Mesendoderm (in vitro differentiated cells): ENCODE data around the gene TEX35.

Experiments
- DNase-seq: peaks from one replicate; pipeline ENCODE4 v3.0.0; 2013
- H2AK5ac ChIP-seq: 2 replicates; pipeline ENCODE4 v1.6.1; 2013; ENCODE audit warnings: low read length, inconsistent platforms
- H2BK120ac ChIP-seq: 2 replicates; pipeline ENCODE4 v1.6.1; 2013; ENCODE audit warnings: low read depth, mild to moderate bottlenecking, low read length, moderate library complexity, mixed read lengths
- H2BK15ac ChIP-seq: replicated peaks from 2 replicates; pipeline ENCODE4 v1.6.1; 2013; ENCODE audit warnings: low read depth, mild to moderate bottlenecking, moderate library complexity
- H2BK5ac ChIP-seq: 2 replicates; pipeline ENCODE4 v1.6.1; 2013; ENCODE audit warnings: low read length, inconsistent platforms
- H3K18ac ChIP-seq: 2 replicates; pipeline ENCODE4 v1.6.1; 2013; ENCODE audit warnings: mild to moderate bottlenecking, low read length, mixed read lengths
- H3K23ac ChIP-seq: one replicate; pipeline ENCODE4 v1.6.1; 2013; ENCODE audit warnings: low read length
- H3K27ac ChIP-seq: 2 replicates; pipeline ENCODE4 v1.5.1; 2013; ENCODE audit warnings: low read depth, mild to moderate bottlenecking, inconsistent platforms, low read length, moderate library complexity
- H3K27me3 ChIP-seq: 2 replicates; pipeline ENCODE4 v1.6.1; 2013; ENCODE audit warnings: low read length, control low read depth, mild to moderate bottlenecking, inconsistent platforms; ENCODE audit not compliant: insufficient read depth, poor library complexity
- H3K36me3 ChIP-seq: 2 replicates; pipeline ENCODE4 v1.6.1; 2013; ENCODE audit warnings: low read length, inconsistent platforms; ENCODE audit not compliant: control insufficient read depth, insufficient read depth
- H3K4ac ChIP-seq: one replicate; pipeline ENCODE4 v1.6.1; 2013; ENCODE audit warnings: low read depth, mild to moderate bottlenecking, low read length, moderate library complexity
- H3K4me1 ChIP-seq: 2 replicates; pipeline ENCODE4 v1.6.1; 2013; ENCODE audit warnings: low read depth, low read length, inconsistent platforms; ENCODE audit not compliant: control insufficient read depth
- H3K4me2 ChIP-seq: 2 replicates; pipeline ENCODE4 v1.6.1; 2013; ENCODE audit warnings: low read length
- H3K4me3 ChIP-seq: 2 replicates; pipeline ENCODE4 v1.5.1; 2013; ENCODE audit warnings: mild to moderate bottlenecking, low read length
- H3K56ac ChIP-seq: one replicate; pipeline ENCODE4 v1.6.1; 2013; ENCODE audit warnings: low read length
- H3K79me1 ChIP-seq: 2 replicates; pipeline ENCODE4 v1.6.1; 2013; ENCODE audit warnings: low read length, inconsistent platforms
- H3K79me2 ChIP-seq: 2 replicates; pipeline ENCODE4 v1.6.1; 2013; ENCODE audit warnings: mild to moderate bottlenecking, low read length; ENCODE audit not compliant: control insufficient read depth, insufficient read depth
- H3K9ac ChIP-seq: 2 replicates; pipeline ENCODE4 v1.6.1; 2013; ENCODE audit warnings: low read length, inconsistent platforms
- H4K5ac ChIP-seq: one replicate; pipeline ENCODE4 v1.6.1; 2013; ENCODE audit warnings: low read length
- H4K8ac ChIP-seq: one replicate; pipeline ENCODE4 v1.6.1; 2013; ENCODE audit warnings: low read depth, mild to moderate bottlenecking, control low read depth, low read length, moderate library complexity
- WGBS: extraction: QIAGEN DNeasy Blood & Tissue Kit; methylation state at CpG from one replicate; pipeline ENCODE4 v1.1.7; 2013; ENCODE audit warnings: low lambda C conversion rate, missing lambda C conversion rate; ENCODE audit not compliant: insufficient coverage; ENCODE audit errors: extremely low coverage; 5-methylcytosine and 5-hydroxymethylcytosine counted together

The TEX35 gene

DNA sequence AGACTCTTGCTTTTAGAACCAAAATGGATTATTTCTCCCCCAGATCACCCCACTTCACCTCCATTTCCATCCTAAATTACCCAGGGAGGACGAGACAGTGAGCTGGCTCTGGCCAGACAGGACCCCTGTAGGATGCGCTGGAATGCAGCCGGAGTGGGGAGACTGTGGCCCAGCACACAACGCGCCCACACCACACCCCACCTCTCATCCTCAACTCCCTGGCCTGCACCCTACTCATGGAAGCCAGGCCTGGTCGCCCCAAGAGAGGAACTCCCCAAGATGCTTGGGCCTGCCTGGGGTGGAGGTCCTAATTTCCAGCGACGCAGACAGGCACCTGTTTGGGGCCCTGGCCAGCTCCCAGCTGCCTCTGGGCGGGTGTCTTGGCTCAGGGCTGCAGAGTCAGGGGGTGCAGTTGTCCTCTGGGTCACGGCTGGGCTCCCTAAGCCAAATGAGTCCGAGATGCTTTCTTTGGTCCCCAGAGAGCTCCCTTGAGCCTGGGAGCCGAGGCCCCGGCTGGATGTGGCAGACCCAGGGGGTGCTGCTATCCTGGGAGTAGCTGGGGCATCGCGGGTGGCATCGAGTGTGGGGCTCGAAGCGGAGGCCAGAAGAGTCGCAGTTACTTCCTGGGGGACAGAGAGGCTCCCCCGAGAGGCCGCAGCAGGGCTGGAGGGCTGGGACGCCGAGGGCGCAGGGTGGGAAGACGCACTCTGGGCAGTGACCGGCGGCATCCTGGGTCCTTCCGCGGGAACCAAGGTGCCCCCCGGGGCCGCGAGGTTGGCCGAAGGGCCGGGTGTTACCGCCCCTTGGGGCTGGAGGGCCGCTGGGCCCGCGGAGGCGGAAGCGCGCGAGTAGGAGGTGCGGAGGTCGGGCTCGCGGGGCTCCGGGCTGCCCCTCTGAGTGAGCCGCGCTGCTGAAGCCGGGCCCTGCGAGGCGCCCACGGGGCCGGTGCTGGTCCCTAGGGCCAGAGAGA is 26.5 kb upstream of the TEX35 start:
- Histone ChIP-seq H3K79me2 (no peaks in the 10 kb centered on the region), H4K8ac (no peak overlapping the region), H3K9ac (no peak overlapping the region), H3K36me3 (no peaks in the 10 kb centered on the region), H3K23ac (no peak overlapping the region), H3K27ac (no peak overlapping the region), H4K5ac (no peak overlapping the region), H3K4me3 (no peak overlapping the region), H3K56ac (no peak overlapping the region), H3K18ac (no peak overlapping the region), H3K79me1 (no peaks in the 10 kb centered on the region), H3K4me2 (no peak overlapping the region), H3K27me3 (no peaks in the 10 kb centered on the region), H2BK5ac (no peak overlapping the region), H2BK120ac (no peak overlapping the region), H3K4me1 (no peaks in the 10 kb centered on the region), H2BK15ac (no peak overlapping the region), H3K4ac (no peak overlapping the region), H2AK5ac (no peak overlapping the region)
- no peak for DNase-seq
- no CpG with 5 or more reads among the region's 54 CpGs for WGBS

DNA sequence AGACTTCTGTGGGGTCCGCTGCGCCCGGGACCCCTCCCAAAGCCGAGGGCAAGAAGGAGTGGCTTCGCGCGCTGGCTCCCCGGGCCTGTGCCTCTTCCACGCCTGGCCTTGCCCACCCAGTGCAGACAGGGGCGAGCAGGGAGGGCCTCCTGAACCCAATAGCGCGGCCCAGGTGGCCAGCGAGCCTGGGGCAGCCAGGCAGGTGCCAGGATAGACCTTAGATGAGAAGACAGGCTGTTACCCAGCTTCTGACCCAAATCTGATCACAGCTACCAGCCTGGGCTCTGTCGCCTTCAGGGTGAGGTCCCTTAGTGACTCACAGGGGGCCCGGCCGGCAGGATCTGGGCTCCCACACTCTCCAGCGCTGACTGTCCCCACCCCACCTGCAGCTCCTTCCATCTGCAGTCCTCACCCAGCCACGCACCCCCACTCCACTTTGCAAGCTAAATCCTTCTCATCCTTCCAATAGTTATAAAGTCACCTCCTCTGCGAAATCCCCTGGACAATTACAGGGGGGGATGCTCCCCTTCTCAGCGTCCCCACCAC is 25.8 kb upstream of the TEX35 start:
- no peak overlapping the region for H3K27ac ChIP-seq
- no peak overlapping the region for H2BK120ac ChIP-seq
- no peak overlapping the region for H3K56ac ChIP-seq
- no peak overlapping the region for H3K4me2 ChIP-seq
- DNase-seq = no peak
- H3K23ac ChIP-seq = no peak overlapping the region
- no CpG with 5 or more reads among the region's 20 CpGs for WGBS
- no peak overlapping the region for H3K4me3 ChIP-seq
- no peaks in the 10 kb centered on the region for H3K4me1 ChIP-seq
- H3K18ac ChIP-seq = no peak overlapping the region
- no peak overlapping the region for H4K5ac ChIP-seq
- H2BK15ac ChIP-seq = no peak overlapping the region
- H2AK5ac ChIP-seq = no peak overlapping the region
- H3K9ac ChIP-seq = no peak overlapping the region
- H3K27me3 ChIP-seq = no peaks in the 10 kb centered on the region
- H3K79me1 ChIP-seq = no peaks in the 10 kb centered on the region
- H4K8ac ChIP-seq = no peak overlapping the region
- no peak overlapping the region for H2BK5ac ChIP-seq
- no peaks in the 10 kb centered on the region for H3K79me2 ChIP-seq
- no peaks in the 10 kb centered on the region for H3K36me3 ChIP-seq
- no peak overlapping the region for H3K4ac ChIP-seq

DNA sequence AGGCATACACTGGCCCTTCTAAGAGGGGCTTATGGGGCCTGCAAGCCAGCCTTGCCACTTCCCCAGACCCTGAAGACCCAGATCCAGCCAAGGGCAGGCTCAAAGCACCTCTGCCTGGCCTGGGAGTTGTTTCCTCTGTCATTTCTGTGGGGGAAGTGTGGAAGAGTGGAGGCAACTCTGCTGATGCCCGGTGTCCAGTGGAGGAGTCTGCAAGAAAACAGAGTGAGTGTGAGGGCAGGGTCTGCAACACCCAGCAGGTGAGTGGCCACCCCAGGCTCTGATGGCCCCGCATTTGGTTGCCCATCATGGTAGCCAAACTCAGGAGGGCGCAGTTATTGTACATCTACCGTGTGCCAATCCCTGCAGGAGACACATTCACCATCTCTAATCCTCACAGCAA is 24.5 kb upstream of the TEX35 start:
- H3K18ac ChIP-seq = no peak overlapping the region
- H2AK5ac ChIP-seq = no peak overlapping the region
- DNase-seq = no peak
- no peak overlapping the region for H2BK120ac ChIP-seq
- H2BK15ac ChIP-seq = no peak overlapping the region
- no peaks in the 10 kb centered on the region for H3K79me1 ChIP-seq
- no peaks in the 10 kb centered on the region for H3K79me2 ChIP-seq
- no peak overlapping the region for H3K56ac ChIP-seq
- WGBS = no CpG with 5 or more reads among the region's 4 CpGs
- no peak overlapping the region for H3K4me3 ChIP-seq
- H4K8ac ChIP-seq = no peak overlapping the region
- no peaks in the 10 kb centered on the region for H3K4me1 ChIP-seq
- H3K9ac ChIP-seq = no peak overlapping the region
- H3K27ac ChIP-seq = no peak overlapping the region
- H3K36me3 ChIP-seq = no peaks in the 10 kb centered on the region
- H3K4me2 ChIP-seq = no peak overlapping the region
- no peak overlapping the region for H3K4ac ChIP-seq
- no peaks in the 10 kb centered on the region for H3K27me3 ChIP-seq
- no peak overlapping the region for H2BK5ac ChIP-seq
- no peak overlapping the region for H4K5ac ChIP-seq
- H3K23ac ChIP-seq = no peak overlapping the region

DNA sequence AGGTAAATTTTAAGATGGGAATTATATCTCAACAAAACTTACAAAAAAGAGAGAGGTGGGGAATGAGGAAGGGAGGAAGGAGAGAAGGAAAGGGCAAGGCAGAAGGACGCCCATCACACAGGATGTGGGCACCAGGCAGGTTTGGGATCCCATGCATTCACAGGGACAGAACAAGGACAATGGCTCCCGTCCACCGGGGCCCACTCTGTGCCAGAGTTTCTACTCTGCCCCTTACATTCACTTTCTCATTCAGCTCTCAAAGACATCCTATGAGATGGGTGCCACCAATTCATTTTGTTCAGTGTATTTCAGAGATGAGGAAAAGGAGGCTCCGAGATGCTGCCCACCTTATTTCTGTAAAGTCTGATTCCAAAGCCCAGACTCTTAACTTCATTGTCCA is 23.5 kb upstream of the TEX35 start:
- no peak overlapping the region for H2BK120ac ChIP-seq
- no peak overlapping the region for H3K56ac ChIP-seq
- H3K4me3 ChIP-seq = no peak overlapping the region
- no peaks in the 10 kb centered on the region for H3K36me3 ChIP-seq
- H3K18ac ChIP-seq = no peak overlapping the region
- no peak overlapping the region for H4K8ac ChIP-seq
- H3K4me1 ChIP-seq = no peaks in the 10 kb centered on the region
- H3K27me3 ChIP-seq = no peaks in the 10 kb centered on the region
- WGBS = no CpG with 5 or more reads among the region's 4 CpGs
- H3K27ac ChIP-seq = no peak overlapping the region
- H4K5ac ChIP-seq = no peak overlapping the region
- no peak overlapping the region for H3K9ac ChIP-seq
- H2AK5ac ChIP-seq = no peak overlapping the region
- no peak overlapping the region for H3K23ac ChIP-seq
- no peaks in the 10 kb centered on the region for H3K79me1 ChIP-seq
- H2BK15ac ChIP-seq = no peak overlapping the region
- no peaks in the 10 kb centered on the region for H3K79me2 ChIP-seq
- no peak for DNase-seq
- H3K4ac ChIP-seq = no peak overlapping the region
- H3K4me2 ChIP-seq = no peak overlapping the region
- no peak overlapping the region for H2BK5ac ChIP-seq

DNA sequence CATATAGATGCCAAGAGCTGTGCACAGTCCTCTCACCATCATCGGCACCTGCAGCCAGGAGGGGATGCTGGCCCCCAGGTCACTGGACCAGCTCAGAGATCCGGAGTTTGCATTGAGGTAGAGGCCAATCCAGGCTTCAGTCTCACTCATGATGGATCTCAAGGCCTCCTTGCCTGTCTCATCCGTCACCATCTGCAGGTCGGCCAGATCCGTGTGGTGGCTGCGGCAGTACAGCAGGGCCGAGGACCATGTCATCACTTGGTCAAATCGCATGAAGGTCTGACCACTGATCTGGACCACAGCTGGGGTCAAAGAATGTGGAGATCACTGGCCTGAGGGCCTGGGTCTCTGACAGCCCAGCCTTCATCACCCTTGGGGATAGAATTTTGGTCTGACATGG is 22.8 kb upstream of the TEX35 start:
- no peaks in the 10 kb centered on the region for H3K79me1 ChIP-seq
- no peak overlapping the region for H2BK15ac ChIP-seq
- H2AK5ac ChIP-seq = no peak overlapping the region
- no peak overlapping the region for H3K56ac ChIP-seq
- DNase-seq = no peak
- H3K79me2 ChIP-seq = no peaks in the 10 kb centered on the region
- H2BK5ac ChIP-seq = no peak overlapping the region
- H3K4me3 ChIP-seq = no peak overlapping the region
- no peak overlapping the region for H4K5ac ChIP-seq
- no peak overlapping the region for H2BK120ac ChIP-seq
- H4K8ac ChIP-seq = no peak overlapping the region
- H3K9ac ChIP-seq = no peak overlapping the region
- H3K4me2 ChIP-seq = no peak overlapping the region
- no peak overlapping the region for H3K18ac ChIP-seq
- no peaks in the 10 kb centered on the region for H3K27me3 ChIP-seq
- no peaks in the 10 kb centered on the region for H3K4me1 ChIP-seq
- H3K4ac ChIP-seq = no peak overlapping the region
- WGBS = no CpG with 5 or more reads among the region's 8 CpGs
- no peak overlapping the region for H3K23ac ChIP-seq
- no peaks in the 10 kb centered on the region for H3K36me3 ChIP-seq
- H3K27ac ChIP-seq = no peak overlapping the region
